HCT116 (cell line): ENCODE data around the gene ELK4. TPM values are rescaled to one million over a fixed set of nuclear protein-coding genes. Genes with fewer than 3 reads are reported as not detected.

Experiments
- ATAC-seq: fragments of 200-7000 bp; cut with Tn5 transposase; 2 replicates; pipeline ENCODE4 v1.9.1; 2020; ENCODE audit warnings: mild to moderate bottlenecking, moderate library complexity
- BruUV-seq: library from RNA; stranded (reverse); fragments of 400-500 nt; replicated peaks from 2 replicates; lab custom pipeline; 2021; lab: Mats Ljungman, UMichigan
- CTCF ChIA-PET: fragments of 300-600 bp; sonication (Branson Sonifier 250); formaldehyde crosslinking; loops from one replicate; lab custom pipeline; 2021; ENCODE audit warnings: antibody characterized with exemption; lab: Charles Lee
- POLR2A ChIA-PET: fragments of 300-600, 350-600 bp; sonication (Branson Sonifier 250); formaldehyde crosslinking; loops from one replicate; lab custom pipeline; 2021; ENCODE audit warnings: antibody characterized with exemption; lab: Charles Lee
- RAD21 ChIA-PET, 2 experiments: fragments of 300-600 bp; sonication (Branson Sonifier 250); formaldehyde crosslinking; loops; one replicate each; lab custom pipeline; 2023; ENCODE audit warnings: low total read pairs in 2 of 2; ENCODE audit not compliant: uncharacterized antibody in 2 of 2, unreplicated experiment in 2 of 2, low non-redundant PET in 1 of 2; lab: Charles Lee
- DNase-seq: peaks from one replicate; pipeline ENCODE4 v3.0.0-alpha.2; 2010; ENCODE audit warnings: low read depth, low spot score
- H2AFZ ChIP-seq: fragments of 200-600 bp; shearing (Covaris generic), sonication (generic); 2 replicates; pipeline ENCODE4 v1.6.1; 2017; ENCODE audit warnings: low read depth, mixed run types, mixed read lengths, antibody characterized with exemption, low read length; ENCODE audit not compliant: poor library complexity, severe bottlenecking
- H3K27ac ChIP-seq: 2 replicates; pipeline ENCODE4 v1.5.1; 2012; ENCODE audit warnings: low read depth, low read length
- H3K27me3 ChIP-seq: fragments of 200-600 bp; sonication (generic); 2 replicates; pipeline ENCODE4 v1.6.1; 2016; ENCODE audit warnings: mixed run types, low read length, mixed read lengths; ENCODE audit not compliant: insufficient read depth
- H3K36me3 ChIP-seq, 2 experiments: fragments of 200-500 bp in 1 of 2; fragments of 200-600 bp in 1 of 2; sonication (Bioruptor generic) in 1 of 2; sonication (generic) in 1 of 2; 2 replicates each; pipeline versions ENCODE4 v1.5.1 to v1.6.1; 2014 to 2016; ENCODE audit warnings: low read length in 2 of 2, inconsistent platforms in 1 of 2, mixed read lengths in 1 of 2, mixed run types in 1 of 2; ENCODE audit not compliant: insufficient read depth in 2 of 2, control insufficient read depth in 1 of 2
- H3K4me1 ChIP-seq, 2 experiments: fragments of 200-600 bp in 1 of 2; sonication (generic) in 1 of 2; 2 replicates each; pipeline versions ENCODE4 v1.5.1 to v1.6.1; 2012 to 2017; ENCODE audit warnings: low read length in 2 of 2, inconsistent platforms in 1 of 2, mild to moderate bottlenecking in 1 of 2, mixed read lengths in 1 of 2, mixed run types in 1 of 2, moderate library complexity in 1 of 2; ENCODE audit not compliant: insufficient read depth in 2 of 2, control insufficient read depth in 1 of 2
- H3K4me2 ChIP-seq: fragments of 200-600 bp; sonication (generic); 2 replicates; pipeline ENCODE4 v1.6.1; 2017; ENCODE audit warnings: mixed run types, low read length, mixed read lengths
- H3K4me3 ChIP-seq, 2 experiments: fragments of 200-600 bp in 1 of 2; sonication (generic) in 1 of 2; replicated peaks in 1 of 2; 2 replicates each; pipeline ENCODE4 v1.5.1; 2011 to 2016; ENCODE audit warnings: low read length in 2 of 2, control low read depth in 1 of 2, low read depth in 1 of 2, mild to moderate bottlenecking in 1 of 2, mixed read lengths in 1 of 2, mixed run types in 1 of 2
- H3K79me2 ChIP-seq: fragments of 200-600 bp; sonication (generic); 2 replicates; pipeline ENCODE4 v1.6.1; 2017; ENCODE audit warnings: mild to moderate bottlenecking, mixed run types, low read length, moderate library complexity, mixed read lengths; ENCODE audit not compliant: insufficient read depth
- H3K9ac ChIP-seq: fragments of 200-600 bp; sonication (generic); 2 replicates; pipeline ENCODE4 v1.6.1; 2016; ENCODE audit warnings: low read length, mixed read lengths
- H3K9me2 ChIP-seq: fragments of 200-600 bp; sonication (generic), shearing (Covaris generic); 2 replicates; pipeline ENCODE4 v1.6.1; 2017; ENCODE audit warnings: mixed run types, mild to moderate bottlenecking, moderate library complexity; ENCODE audit not compliant: insufficient read depth
- H3K9me3 ChIP-seq, 2 experiments: fragments of 200-500 bp in 1 of 2; fragments of 200-600 bp in 1 of 2; sonication (Bioruptor generic) in 1 of 2; sonication (generic) in 1 of 2; 2 replicates each; pipeline ENCODE4 v1.6.1; 2014 to 2017; ENCODE audit warnings: low read length in 2 of 2, mixed read lengths in 2 of 2, inconsistent platforms in 1 of 2, low read depth in 1 of 2, mild to moderate bottlenecking in 1 of 2, mixed run types in 1 of 2, moderate library complexity in 1 of 2; ENCODE audit not compliant: control insufficient read depth in 1 of 2, insufficient read depth in 1 of 2
- H4K20me1 ChIP-seq: fragments of 200-600 bp; sonication (generic), shearing (Covaris generic); 2 replicates; pipeline ENCODE4 v1.6.1; 2017; ENCODE audit warnings: mixed run types, mild to moderate bottlenecking, moderate library complexity; ENCODE audit not compliant: insufficient read depth
- ATF3 ChIP-seq: IDR thresholded peaks from 2 replicates; pipeline ENCODE4 v1.6.1; 2012
- CTCF ChIP-seq, 3 experiments: fragments of 200-600 bp in 1 of 3; sonication (generic) in 1 of 3; IDR thresholded peaks in 2 of 3; conservative IDR thresholded peaks in 1 of 3; 2 replicates each; pipeline ENCODE4 v1.5.1; 2012 to 2017; ENCODE audit warnings: low read depth in 2 of 3, low read length in 2 of 3, antibody characterized with exemption in 1 of 3, borderline replicate concordance in 1 of 3, control low read depth in 1 of 3, mild to moderate bottlenecking in 1 of 3, mixed read lengths in 1 of 3, mixed run types in 1 of 3, moderate library complexity in 1 of 3; ENCODE audit not compliant: insufficient read depth in 1 of 3
- FOSL1 ChIP-seq: IDR thresholded peaks from 2 replicates; pipeline ENCODE4 v1.6.1; 2012; ENCODE audit warnings: low read depth
- JUND ChIP-seq: IDR thresholded peaks from 2 replicates; pipeline ENCODE4 v1.6.1; 2012
- POLR2AphosphoS5 ChIP-seq: IDR thresholded peaks from 2 replicates; pipeline ENCODE4 v1.6.1; 2011; ENCODE audit warnings: mild to moderate bottlenecking, low read depth, low read length, moderate library complexity
- YY1 ChIP-seq: IDR thresholded peaks from 2 replicates; pipeline ENCODE4 v1.6.1; 2011; ENCODE audit warnings: low read length, low read depth, moderate library complexity, mild to moderate bottlenecking; ENCODE audit not compliant: insufficient replicate concordance; ENCODE audit errors: extremely low read depth
- ZFX ChIP-seq: fragments of 450-650 bp; IDR thresholded peaks from 2 replicates; pipeline ENCODE4 v1.6.1; 2017
- ZNF274 ChIP-seq: fragments of 200-500 bp; sonication (Bioruptor generic); IDR thresholded peaks from 2 replicates; pipeline ENCODE4 v1.6.1; 2014; ENCODE audit warnings: mild to moderate bottlenecking, low read depth, low read length, inconsistent platforms
- intact Hi-C: fragments of 100-400 bp; cut with micrococcal nuclease; formaldehyde crosslinking; loops from 2 replicates; pipeline ENCODE4 v1.10.0; 2022
- total RNA-seq: library from RNA; stranded (reverse); gene quantifications from one replicate; pipeline ENCODE4 v1.2.1, GENCODE V29; 2021; ENCODE audit not compliant: unreplicated experiment

Gene ELK4
- total RNA-seq, 1 experiment from 2014 or later: 46.2 TPM

DNA sequence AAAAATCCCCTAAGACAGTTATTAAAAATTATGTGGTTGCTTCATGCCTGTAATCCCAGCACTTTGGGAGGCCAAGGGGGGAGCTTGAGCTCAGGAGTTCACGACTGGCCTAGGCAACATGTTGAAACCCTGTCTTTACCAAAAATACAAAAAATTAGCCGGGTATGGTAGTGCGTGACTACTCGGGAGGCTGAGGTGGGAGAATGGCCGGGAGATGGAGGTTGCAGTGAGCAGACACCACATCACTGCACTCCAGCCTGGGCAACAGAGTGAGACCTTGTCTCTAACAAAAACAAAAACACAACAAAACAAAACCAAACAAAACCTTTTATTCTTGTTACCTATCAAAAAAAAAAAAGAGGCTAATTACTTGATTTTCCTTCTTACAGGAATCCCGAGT is 2.1 kb downstream of the ELK4 start:
- peaks cover 59% of the 10 kb centered on the region for H3K79me2 ChIP-seq
- H3K27ac ChIP-seq: peak overlapping the region; percentile 96; the same call in 1 of the 2 replicates
- no TSS peak for BruUV-seq
- intact Hi-C loops: loop anchor here (10.0 kb wide), 1 partner anchor 355 kb away; no protein-coding TSS in a partner anchor
- POLR2A ChIA-PET: no interaction called here
- H3K4me2 ChIP-seq: peak overlapping the region; percentile 80
- RAD21 ChIA-PET: no interaction called here
- H3K4me1 ChIP-seq: peaks cover 14 to 16% of the 10 kb centered on the region in 2 experiments; a peak in 3 of 4 replicates
- peak overlapping the region; percentile 88 for H3K9ac ChIP-seq
- no peaks in the 10 kb centered on the region for H3K27me3 ChIP-seq
- H4K20me1 ChIP-seq: no peaks in the 10 kb centered on the region
- CTCF ChIA-PET: no interaction called here
- H3K9me2 ChIP-seq: no peaks in the 10 kb centered on the region
- DNase-seq (no peak), ATAC-seq (no peak)
- H3K9me3 ChIP-seq: no peaks in the 10 kb centered on the region
- H3K4me3 ChIP-seq: peak overlapping the region; percentile 63 to 88
- H2AFZ ChIP-seq: no peak overlapping the region
- TF ChIP-seq POLR2AphosphoS5: no peak
- no peak for TF ChIP-seq YY1
- no peak for TF ChIP-seq FOSL1
- no peak for TF ChIP-seq JUND
- TF ChIP-seq ZNF274: no peak
- no peak for TF ChIP-seq ATF3
- TF ChIP-seq CTCF (IDR thresholded peaks at IDR 0.05 in 2 of 3, conservative IDR thresholded peaks at IDR 0.05 in 1 of 3; ENCODE audit: borderline replicate concordance in 1 of 3, insufficient read depth in 1 of 3, low read depth in 2 of 3, low read length in 2 of 3): no peak
- no peak for TF ChIP-seq ZFX
- peaks cover 0 to 3% of the 10 kb centered on the region in 2 experiments; a peak in 2 of 4 replicates for H3K36me3 ChIP-seq
